HEK293T (cell line): ENCODE results near the gene NAPA.

ENCODE experiments used
- ARNT ChIP-seq: fragments of 450-650 bp; IDR thresholded peaks from 2 replicates; pipeline ENCODE4 v1.6.1; 2017; ENCODE audit warnings: mild to moderate bottlenecking
- BHLHE40 ChIP-seq: fragments of 450-650 bp; IDR thresholded peaks from 2 replicates; pipeline ENCODE4 v1.6.1; 2016; ENCODE audit warnings: mild to moderate bottlenecking, moderate library complexity, borderline replicate concordance
- FOXK2 ChIP-seq: fragments of 450-650 bp; IDR thresholded peaks from 2 replicates; pipeline ENCODE4 v1.6.1; 2016; ENCODE audit warnings: mild to moderate bottlenecking
- FOXM1 ChIP-seq: fragments of 450-650 bp; IDR thresholded peaks from 2 replicates; pipeline ENCODE4 v1.6.1; 2017; ENCODE audit warnings: mild to moderate bottlenecking, borderline replicate concordance
- HDGF ChIP-seq: fragments of 450-650 bp; IDR thresholded peaks from 2 replicates; pipeline ENCODE4 v1.6.1; 2017; ENCODE audit warnings: antibody characterized with exemption, borderline replicate concordance
- NFRKB ChIP-seq: fragments of 450-650 bp; IDR thresholded peaks from 2 replicates; pipeline ENCODE4 v1.6.1; 2016; ENCODE audit warnings: mild to moderate bottlenecking, moderate library complexity
- SP1 ChIP-seq: fragments of 450-650 bp; IDR thresholded peaks from 2 replicates; pipeline ENCODE4 v1.6.1; 2017
- TARDBP ChIP-seq: fragments of 450-650 bp; IDR thresholded peaks from 2 replicates; pipeline ENCODE4 v1.6.1; 2016

DNA sequence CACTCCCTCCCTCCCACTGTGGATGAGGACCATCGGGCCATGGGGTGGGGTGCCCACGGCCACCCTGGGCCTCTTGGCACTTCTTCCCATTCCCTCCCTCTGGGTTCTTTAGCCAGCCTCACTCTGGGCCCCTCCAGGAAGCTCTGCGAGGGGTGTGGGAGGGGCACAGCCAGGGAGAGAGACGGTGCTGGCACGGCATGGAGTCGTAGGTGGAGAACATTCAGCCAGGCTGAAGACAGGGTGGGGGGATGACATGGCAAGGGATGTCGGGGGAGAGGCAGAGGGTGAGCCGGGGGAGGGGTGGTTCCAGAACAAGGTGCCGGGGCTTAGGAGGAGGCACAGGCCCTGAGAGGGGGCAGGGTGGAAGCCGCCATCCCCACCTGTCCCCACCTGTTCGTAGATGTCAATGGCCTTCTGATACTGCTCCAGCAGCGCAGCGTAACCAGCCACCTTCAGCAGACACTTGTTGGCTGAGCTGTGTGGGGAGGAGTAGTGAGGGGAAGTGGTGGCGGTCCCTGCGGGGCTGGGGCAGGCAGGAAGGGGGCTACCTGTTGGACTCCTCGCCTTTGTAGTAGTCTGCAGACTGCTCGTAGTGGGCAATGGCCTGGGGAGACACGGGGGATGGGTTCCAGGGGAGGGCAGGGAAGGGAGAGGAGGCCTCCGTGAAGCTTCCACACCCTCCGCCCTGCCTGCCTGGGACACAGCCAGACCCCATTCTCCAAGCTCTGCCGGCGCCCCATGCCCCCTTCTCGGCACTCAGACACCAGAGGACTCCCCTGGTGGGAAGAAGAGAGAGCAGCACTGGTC, 22.1 kb downstream of the NAPA start:
- TF ChIP-seq FOXM1: no peak
- no peak for TF ChIP-seq TARDBP
- TF ChIP-seq HDGF: no peak
- TF ChIP-seq NFRKB: no peak
- no peak for TF ChIP-seq ARNT
- no peak for TF ChIP-seq FOXK2
- TF ChIP-seq BHLHE40: no peak
- no peak for TF ChIP-seq SP1
